ENCODE data around the gene MIOX.

DNA sequence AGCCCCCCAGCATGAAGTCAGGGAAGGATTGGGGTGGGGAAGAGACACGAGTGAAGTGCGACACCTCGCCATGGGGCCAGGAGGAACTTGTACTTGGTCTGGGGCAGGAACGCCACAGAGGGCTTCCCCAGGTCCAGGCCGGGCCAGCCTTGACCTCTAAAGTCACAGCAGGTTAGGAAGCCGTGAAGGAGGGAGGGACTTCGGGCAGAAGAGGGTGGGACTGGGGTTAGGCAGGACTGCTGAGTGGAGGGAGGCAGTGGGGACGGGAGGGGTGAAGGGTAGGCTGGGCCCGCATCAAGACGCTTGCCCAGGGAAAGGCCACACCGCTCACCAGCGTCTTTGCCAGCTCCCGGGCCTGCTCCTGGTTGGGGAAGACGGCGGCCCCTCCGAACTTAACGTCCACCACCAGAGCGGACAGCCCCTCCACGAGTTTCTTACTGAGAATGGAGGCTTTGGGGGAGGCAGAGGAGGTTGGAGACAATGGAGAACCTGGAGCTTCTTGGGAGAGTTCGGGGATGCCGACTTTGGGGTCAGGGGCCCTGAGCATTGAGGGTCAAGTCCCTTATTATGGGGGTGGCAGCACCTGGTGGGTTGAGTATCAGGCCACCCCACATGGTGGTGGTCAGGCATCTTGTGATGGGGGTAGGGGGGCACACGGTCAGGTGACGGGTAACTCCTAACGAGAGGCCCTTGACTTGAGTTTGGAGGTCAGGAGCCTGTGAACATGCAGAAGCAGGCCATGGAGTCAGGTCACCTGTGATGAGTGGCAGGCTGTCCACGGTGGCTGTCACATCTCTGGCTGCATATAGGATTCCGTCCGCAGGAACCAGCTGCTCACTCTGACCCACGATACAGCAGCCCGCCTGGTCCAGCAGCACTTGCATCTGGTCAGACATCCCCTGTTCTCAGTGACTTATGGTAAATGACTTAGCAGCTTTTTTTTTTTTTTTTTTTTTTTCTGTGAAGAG is 40.5 kb downstream of the MIOX start:
- TF ChIP-seq, protein P1, sequence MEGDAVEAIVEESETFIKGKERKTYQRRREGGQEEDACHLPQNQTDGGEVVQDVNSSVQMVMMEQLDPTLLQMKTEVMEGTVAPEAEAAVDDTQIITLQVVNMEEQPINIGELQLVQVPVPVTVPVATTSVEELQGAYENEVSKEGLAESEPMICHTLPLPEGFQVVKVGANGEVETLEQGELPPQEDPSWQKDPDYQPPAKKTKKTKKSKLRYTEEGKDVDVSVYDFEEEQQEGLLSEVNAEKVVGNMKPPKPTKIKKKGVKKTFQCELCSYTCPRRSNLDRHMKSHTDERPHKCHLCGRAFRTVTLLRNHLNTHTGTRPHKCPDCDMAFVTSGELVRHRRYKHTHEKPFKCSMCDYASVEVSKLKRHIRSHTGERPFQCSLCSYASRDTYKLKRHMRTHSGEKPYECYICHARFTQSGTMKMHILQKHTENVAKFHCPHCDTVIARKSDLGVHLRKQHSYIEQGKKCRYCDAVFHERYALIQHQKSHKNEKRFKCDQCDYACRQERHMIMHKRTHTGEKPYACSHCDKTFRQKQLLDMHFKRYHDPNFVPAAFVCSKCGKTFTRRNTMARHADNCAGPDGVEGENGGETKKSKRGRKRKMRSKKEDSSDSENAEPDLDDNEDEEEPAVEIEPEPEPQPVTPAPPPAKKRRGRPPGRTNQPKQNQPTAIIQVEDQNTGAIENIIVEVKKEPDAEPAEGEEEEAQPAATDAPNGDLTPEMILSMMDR (IDR thresholded peaks at IDR 0.05): no peak
- no peak for TF ChIP-seq POLR2A (IDR thresholded peaks at IDR 0.05)

Data from lower leg skin (tissue), 3 donors.